HG02885 (cell line): ENCODE data around the gene RTN4R.

Experiments
- ATAC-seq: cut with Tn5 transposase; IDR thresholded peaks from one replicate; pipeline ENCODE4 v1.9.1; 2021; ENCODE audit warnings: mild to moderate bottlenecking; ENCODE audit not compliant: unreplicated experiment, poor library complexity

RTN4R gene

DNA sequence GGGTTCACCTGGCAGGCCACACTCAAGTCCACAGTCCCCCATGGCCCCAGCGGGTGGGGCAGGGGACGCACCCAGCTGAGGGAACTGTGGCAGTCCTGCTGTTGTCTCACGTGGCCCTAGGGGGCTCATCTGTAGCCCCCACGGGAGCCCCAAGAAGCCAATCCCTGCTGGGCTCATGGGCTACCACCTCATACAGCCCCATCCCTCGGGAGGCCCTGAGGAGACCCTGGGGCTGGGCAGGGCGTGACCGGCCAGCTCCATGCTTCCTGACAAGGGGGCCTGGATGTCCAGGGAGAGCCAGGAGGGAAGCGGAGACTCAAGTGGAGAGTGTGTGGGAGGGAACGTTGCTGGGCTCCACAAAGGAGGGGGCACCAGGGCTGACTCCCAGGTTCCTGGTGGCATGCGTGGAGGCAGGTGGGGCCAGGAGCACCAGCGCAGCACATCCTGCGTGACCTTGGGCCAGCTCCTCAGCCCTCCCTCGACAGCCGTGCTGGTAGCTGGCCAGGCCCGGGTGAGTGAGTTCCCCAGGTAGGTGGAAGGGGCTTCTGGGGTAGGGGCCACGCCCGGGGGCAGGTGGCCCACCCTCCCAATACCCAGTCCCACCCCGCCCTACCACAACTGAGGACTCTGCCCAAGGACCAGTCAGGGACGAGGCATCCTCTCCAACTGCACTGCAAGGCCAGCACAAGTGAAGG lies 7.9 kb downstream of the RTN4R start:
- ATAC-seq = no peak

DNA sequence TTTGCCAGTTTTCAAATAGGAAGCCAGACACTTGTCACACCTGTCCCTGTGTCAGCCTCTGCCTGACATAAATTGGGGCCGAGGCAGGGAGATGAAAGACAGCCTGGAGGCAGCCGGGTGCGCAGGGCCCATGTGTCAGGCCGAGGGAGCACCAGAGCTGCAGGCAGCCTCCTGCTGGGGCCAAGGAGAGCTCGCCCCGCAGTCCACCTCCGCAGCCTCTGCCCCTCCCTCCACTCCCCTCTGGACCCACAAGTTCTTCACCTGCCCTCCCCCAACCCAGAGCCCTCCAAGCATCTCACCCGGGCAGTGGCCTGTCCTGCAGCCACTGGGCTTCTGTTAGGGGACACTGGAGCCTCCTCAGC lies 8.8 kb downstream of the RTN4R start:
- ATAC-seq = no peak

DNA sequence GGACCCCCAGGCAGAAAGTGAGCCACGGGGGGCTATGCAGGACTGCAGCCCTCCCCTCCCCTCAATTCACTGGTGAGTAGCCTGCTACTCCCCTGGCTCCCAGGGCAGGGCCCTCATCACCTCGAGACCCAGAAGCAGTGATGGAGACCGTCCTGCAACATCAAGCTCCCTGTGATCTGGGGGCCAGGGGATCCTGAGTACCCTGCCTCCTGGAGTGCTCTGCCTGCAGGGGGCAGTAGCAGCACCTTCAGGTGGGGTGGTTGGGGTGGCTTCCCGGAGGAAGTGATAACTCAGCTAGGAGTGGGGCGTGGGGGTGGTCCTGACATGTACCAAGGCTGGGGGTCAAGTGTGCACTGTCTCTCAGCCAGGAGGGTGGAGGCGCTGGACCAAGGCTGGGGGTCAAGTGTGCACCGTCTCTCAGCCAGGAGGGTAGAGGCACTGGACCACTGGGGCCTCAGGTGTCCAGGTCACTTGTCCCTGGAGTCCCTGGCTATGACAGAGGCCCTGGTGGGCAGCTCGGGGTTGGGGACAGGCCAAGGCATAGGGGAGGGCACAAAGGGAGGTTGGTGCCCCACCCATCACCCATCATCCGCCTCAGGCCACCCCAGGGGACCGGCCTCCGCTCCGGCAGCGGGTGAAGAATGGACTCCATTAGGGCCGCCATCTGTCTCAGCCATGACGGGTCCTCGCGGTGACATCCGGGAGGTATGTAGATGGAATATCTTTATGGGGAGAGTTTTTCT lies 9.4 kb downstream of the RTN4R start:
- ATAC-seq = no peak

DNA sequence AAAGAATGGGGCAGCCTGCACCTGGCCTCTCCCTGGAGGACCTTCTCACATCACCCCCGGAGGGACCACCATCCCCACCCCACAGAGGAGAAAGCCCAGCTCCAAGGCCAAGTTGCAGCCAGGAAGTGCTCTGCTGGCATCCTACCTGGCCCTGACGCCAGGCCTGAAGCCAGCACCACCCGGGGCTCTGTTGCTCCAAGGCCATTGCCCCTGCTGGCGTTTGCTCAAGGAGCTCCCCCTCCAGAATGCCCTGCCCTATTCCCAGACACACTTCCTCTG lies 10.2 kb downstream of the RTN4R start:
- no peak for ATAC-seq

DNA sequence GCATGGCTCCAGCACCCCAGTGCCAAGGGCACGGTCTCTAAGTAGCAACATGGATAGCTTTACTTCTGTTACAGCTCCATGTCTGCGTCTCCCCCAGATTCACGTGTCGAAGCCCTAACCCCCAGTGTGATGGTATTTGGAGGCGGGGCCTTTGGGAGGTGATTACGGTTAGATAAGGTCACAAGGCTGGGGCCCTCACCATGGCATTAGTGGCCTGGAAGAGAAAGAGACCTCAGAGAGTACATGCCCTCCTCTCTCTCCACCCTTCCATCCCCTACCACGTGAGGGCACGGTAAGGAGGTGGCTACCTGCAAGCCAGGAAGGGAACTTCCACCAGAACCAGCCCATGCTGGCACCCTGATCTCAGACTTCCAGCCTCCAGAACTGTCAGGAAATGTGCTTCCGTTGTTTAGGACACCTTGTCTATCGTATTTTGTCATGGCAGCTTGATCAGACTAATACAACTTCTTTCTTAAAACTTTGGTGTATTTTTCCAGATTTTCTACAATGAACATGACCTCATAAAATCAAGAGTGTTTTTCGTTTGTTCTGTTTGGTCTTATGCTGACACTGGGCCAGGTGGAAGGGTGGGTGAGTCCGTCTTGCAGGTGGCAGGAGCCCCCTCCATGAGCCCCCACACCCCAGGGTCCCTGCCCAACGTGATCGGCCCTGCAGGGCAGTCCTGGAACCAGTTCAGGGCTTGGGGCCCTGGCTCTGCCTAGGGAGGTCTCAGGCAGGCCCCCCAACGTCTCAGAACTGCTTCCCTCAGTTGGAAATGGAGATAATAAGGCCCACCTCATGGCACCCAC lies 10.7 kb downstream of the RTN4R start:
- no peak for ATAC-seq

DNA sequence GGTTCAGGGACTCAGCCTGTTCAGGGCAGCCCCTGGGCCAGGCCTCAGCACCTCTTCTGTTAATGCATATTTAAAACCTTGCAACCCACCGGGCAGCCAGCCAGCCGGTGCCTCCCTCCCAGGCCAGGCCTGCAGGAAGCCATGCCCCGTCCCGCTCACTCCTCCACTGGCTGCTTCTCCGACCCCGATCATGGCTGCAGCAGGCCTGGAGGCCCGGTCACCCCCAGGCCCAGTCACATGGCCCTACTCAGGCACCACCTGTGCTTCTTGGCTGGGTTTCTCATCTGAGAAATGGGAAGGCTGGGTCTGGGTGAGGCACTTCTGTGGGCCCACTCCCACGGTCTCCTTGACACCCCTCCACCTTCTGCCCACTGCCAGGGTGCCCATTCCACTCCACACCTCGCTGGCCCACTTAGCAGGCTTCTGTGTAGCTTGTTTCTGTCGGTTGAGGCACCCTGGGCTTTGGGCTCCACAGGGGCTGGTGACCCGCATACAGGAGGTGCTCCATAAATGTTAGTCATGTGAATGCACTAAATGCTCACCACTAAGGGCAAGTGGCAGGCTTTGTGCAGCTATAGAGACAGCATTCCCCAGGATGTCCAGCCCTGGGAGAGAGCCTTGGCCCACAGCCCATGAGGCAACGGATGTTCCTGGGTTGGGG lies 11.4 kb downstream of the RTN4R start:
- no peak for ATAC-seq

DNA sequence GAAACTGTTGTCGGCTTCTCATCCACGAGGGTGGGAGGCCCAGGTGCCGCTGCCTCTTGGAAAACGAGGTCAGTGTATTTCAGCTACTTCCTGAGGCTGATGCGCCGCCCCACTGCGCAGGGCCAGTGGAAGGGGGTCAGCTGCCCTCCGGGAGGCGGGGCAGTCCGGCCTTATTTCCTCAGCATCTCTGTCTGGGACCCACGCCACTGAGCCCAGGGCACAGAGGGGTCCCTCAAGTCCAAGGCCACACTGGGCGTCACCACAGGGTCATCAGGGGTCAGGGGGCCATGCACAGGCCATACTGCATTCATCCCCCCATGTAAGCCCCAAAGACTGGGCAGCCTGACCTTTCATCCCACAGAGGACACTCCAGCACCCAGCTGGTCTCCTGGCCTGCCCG lies 12.1 kb downstream of the RTN4R start:
- ATAC-seq = no peak

DNA sequence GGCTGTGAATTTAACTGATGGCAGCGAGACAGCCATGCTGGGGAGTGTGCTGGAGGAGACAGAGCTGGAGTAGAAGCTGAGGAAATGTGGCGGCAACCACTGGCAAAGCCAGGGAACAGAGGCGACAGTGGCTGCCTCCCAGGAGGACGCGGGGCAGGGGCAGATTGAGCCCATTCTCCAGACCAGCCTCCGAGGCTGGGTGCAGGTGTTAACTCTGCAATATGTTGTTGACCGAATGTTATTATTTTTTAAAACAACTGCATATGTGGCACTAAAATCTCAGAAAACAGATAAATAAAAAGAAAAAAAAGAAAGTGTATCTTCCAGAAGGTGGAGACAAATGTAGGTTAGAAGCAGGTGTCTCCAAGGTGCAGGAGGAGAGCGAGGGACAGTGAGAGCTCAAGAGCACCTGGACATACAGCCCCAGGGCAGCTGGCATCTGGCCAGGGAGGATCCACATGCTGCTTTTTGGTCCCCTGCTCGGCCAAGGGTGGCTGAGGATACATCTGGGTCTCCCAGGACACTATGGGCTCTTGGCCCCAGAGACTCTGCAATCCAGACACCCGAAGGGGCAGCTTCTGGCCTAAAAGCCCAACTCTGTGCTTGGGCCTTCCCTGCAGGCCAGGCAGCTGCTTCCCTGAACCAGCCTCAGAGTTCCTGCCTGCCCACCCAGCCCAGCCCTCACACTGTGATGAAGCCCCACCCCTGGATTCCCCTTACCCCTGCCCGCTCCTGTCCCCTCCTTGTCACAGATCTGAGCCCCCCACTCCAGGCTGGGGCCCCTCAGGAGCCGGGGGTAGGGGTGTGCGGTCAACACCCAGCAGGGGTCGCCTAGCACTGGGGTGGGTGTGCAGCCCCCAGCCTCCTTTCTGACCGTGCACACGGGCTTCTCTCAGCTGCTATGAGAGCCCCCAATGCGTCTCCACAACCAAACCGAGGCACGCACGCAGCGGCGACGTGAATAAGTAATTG lies 12.9 kb downstream of the RTN4R start:
- no peak for ATAC-seq

DNA sequence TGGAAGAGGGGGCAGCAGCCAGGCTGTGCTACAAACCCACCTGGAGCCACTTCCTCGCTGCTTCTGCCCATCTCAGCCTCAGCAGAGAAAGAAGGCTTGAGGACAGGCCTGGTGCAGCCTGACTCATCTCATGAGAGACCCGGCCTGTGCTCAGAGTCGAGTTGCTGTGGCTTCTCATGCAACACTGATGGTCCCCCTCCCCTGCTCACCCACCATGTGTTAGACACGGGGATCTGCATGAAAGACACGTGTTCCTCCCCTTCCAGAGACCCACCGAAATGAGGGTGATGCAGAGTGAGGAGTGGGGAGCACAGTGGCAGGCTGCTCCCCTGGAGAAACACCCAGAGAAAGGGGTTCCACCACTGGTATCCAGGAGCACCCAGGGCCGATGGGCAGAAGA lies 15.0 kb downstream of the RTN4R start:
- ATAC-seq = no peak

DNA sequence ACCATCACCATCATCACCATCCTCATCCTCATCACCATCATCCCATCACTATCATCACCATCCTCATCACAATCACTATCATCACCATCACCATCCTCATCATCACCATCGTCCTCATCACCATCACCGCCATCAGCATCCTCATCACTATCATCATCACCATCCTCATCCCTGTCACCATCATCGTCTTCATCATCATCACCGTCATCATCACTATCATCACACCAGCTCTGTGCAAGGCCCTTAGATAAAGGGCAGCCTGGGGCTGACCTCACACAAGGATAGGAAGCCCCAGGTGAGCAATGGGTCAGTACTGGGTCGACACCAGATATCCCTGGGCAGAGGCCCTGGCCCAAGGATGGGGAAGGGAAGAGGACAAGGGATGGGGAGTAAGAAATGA lies 16.1 kb downstream of the RTN4R start:
- no peak for ATAC-seq

DNA sequence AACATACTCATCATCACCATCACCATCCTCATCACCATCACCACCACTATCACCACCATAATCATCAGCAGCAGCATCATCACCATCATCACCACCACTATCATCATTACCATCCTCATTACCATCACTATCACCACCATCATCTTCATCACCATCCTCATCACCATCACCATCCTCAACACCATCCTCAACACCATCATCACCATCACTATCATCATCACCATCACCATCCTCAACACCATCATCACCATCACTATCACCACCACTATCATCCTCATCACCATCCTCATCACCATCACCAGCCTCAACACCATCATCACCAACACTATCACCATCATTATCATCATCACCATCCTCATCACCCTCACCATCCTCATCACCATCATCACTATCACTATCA lies 16.6 kb downstream of the RTN4R start:
- no peak for ATAC-seq

DNA sequence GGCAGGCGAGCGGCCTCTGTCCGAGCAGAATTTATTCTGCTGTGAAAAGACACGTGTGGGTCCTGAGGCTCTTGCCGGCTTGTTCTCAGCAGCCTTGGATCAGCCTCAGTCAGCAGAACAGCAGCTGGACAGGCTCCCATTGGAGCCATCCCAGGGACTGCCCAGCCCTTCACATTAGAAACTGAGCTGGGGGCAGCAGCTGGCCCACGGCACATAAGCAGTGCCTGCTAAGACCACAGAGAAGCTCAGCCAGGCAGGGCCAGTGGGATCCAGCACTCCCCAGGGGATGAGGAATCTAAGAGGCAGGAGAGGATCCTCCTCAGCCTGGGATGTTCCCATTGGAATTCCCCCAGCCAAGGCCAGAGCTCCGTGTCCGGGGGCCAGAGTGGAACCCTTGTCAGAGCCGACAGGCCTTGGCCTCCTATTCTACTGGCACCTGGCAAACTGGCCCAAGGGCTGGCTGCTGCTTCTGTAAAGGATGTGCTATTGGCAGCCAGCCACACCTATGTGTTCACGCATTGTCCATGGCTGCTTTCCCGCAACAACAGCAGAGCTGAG lies 18.2 kb downstream of the RTN4R start:
- no peak for ATAC-seq

DNA sequence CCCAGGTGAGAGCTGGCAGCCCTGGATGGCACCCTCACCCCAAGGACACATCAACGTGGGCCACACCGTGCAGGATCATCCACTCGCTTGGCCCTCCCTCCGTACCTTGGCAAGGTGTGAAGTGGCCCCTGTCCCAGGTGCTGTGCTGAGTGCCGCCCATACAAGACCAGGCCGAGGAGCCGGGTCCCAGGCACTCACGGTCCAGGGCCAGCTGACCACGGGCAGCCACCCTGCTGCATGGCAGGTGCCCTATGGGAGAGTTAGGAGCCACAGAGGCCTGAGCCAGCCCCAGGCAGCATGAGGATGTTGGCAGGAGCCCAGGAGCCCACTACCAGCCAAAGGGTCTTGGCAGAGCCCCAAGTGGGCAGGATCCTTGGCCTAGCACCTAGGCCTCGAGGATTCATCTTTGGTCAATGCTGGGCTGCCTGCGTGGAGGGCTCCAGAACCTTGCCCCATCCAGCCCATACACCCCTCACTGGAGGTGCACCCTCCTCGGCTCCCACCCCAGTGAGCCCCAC lies 19.6 kb downstream of the RTN4R start:
- ATAC-seq = no peak

DNA sequence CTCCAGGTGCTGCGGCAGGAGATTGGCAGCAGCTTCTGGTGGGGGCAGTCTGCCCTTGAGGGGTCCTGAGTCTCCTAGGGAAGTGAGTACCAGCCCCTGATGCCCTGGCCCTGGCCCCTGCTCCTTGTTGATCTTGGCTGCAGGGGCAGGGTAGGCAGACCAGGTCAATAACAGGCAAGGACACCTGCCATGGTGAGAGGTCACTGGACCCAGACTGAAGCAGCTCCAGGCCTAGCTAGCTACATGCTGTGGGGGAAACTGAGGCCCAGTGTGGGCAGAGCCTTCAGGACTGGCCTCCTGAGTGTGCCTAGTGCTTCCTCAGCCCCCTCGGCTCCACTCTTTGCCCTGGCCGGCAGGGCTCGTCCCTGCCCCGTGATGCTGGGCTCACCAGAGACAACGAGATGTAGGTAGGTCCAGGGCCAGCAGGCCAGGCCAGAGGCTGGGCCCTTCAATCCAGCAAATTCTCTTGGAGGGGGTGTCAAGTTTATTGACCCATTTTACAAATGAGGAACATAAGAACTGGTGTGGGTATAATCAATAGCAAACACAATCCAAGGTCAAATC lies 20.4 kb downstream of the RTN4R start:
- ATAC-seq = no peak

DNA sequence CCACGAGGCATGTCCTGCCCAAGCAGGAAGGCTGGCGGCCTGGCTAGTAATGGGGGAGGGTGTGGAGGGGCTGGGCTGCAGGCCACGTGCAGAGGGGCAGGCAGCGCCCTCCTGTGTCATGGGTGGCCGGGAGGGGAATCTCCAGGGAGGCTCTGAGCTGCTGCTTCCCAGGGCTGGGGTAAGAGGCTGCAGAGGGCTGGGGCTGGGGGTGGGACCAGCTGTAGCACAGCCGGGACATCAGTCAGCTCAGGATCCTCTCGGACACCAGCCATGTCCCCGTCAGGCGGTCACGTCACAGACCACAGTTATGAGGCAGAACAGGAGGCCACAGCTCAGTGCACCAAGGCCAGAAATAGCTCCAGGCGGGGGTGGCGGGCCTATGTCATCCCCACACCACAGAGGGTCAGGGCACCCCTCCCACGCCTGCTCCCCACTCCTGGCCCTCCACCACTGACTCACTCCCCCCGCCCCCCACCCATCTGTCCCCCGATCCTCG lies 21.1 kb downstream of the RTN4R start:
- ATAC-seq = peak; percentile 71

DNA sequence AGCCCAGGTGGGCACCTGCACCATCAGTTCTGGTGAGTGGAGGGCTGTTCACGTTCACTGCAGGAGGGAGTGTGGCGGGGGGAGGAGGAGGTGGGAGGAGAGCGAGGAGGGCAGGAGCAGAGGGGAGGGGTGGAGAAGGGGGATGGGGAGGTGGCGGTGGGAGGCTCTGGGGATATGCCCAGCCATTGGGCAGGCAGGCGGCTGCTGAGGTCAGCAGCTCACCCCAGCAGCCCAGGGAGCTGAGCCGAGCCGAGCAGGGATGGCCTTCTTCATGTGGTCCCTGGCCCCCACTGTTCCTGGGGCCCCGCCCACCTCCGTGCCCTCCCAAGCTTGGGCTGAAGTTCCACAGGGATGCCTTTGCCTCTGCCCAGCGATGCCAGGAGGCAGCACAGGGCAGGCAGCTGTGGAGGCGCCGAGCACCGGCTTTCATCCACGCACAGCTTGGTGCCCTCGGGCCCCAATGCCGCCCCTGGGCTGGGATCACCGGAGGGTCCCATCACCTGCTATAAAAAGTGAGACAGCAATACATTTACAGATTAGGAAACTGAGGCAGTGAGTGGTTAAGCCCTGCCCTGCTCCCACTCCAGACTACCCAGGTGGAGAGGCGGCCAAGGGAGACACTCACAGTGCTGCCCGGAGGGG lies 21.6 kb downstream of the RTN4R start:
- no peak for ATAC-seq

DNA sequence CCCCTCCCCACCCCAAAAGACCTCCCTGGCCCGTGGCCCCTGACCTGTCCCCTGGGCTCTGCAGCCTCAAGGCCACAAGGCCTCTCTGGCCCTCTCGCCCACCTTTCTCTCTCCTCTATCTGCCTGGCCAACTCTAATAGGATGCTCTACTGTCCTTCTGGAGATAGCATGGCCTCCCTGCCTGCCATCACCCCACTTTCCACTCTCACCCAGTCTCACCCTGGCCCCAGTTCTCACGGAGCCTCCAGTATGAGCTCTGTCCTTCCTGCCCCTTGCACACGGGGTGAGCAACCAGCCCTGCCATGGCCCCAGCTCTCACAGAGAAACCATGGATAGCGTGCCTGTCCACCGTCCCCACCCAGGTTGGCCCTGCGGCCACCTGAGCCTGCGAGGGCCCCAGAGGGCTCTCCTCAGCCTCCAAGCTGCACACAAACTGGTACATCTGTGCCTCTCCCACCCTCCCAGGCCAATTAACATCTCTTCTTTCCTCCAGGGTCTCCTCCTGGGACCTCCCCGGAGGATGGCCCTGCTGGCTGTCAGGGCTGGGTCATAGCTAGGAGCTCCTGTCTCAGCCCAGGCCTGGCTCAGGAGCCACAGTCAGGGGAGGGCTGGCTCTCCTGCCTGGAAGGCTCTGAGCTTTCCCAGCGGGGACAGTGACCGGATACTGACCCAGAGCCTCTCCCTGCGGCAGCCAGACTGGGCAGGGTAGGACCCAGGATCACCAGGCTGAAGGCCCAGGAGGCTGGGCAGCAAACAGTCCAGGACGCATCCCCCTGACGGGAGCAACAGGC lies 22.3 kb downstream of the RTN4R start:
- ATAC-seq = no peak
